GM12891 (cell line): Measurements from ENCODE around the gene GDA. TPM values are rescaled to one million over a fixed set of nuclear protein-coding genes. Genes with fewer than 3 reads are reported as not detected.

ENCODE experiments used
- DNase-seq: peaks from one replicate; pipeline ENCODE4 v3.0.0; 2011; ENCODE audit warnings: low spot score; ENCODE audit not compliant: insufficient read length
- FAIRE-seq: peaks from 2 replicates; lab custom pipeline; 2011; peaks lifted over from hg19 to GRCh38; lab: Jason Lieb, UNC
- PAX5 ChIP-seq: IDR thresholded peaks from 2 replicates; pipeline ENCODE4 v1.6.1; 2011; ENCODE audit warnings: low read length, moderate library complexity, mild to moderate bottlenecking; ENCODE audit not compliant: insufficient read depth, severe bottlenecking
- POLR2A ChIP-seq: IDR thresholded peaks from 2 replicates; pipeline ENCODE4 v1.6.1; 2011; ENCODE audit warnings: low read depth, low read length, control low read depth
- POLR2AphosphoS5 ChIP-seq: IDR thresholded peaks from 2 replicates; pipeline ENCODE4 v1.6.1; 2011; ENCODE audit warnings: low read depth, low read length, control low read depth
- POU2F2 ChIP-seq: IDR thresholded peaks from 2 replicates; pipeline ENCODE4 v1.6.1; 2011; ENCODE audit warnings: low read depth, mild to moderate bottlenecking, control low read depth, low read length, moderate library complexity
- SPI1 ChIP-seq: IDR thresholded peaks from 2 replicates; pipeline ENCODE4 v1.6.1; 2011; ENCODE audit warnings: low read depth, low read length, control low read depth
- TAF1 ChIP-seq: IDR thresholded peaks from 2 replicates; pipeline ENCODE4 v1.6.1; 2011; ENCODE audit warnings: low read depth, low read length, control low read depth
- polyA plus RNA-seq: library from polyadenylated mRNA; unstranded; fragments of >200 nt; gene quantifications from one replicate; pipeline ENCODE4 v1.2.1, GENCODE V29; 2012; ENCODE audit warnings: low read depth, missing spikeins, inconsistent platforms; ENCODE audit not compliant: missing spikeins

The GDA gene
- 0.04 TPM for polyA plus RNA-seq

- peak; percentile 17 for DNase-seq
- no peak for FAIRE-seq
- no peak for TF ChIP-seq PAX5
- no peak for TF ChIP-seq POLR2AphosphoS5
- no peak for TF ChIP-seq POU2F2
- TF ChIP-seq SPI1 = no peak
- no peak for TF ChIP-seq POLR2A
- no peak for TF ChIP-seq TAF1
These were observed at the start of gene GDA for GRCh38 chr9:72149231-72149975. Gene GDA, plus strand, starts transcription at chr9:72149440. Its CDS starts 120 bp downstream, at chr9:72149560.

- FAIRE-seq (no peak), DNase-seq (no peak)
- TF ChIP-seq POLR2AphosphoS5 (no peak), POU2F2 (no peak), PAX5 (no peak), POLR2A (no peak), TAF1 (no peak)
These were observed 46.7 kb upstream of the GDA start for GRCh38 chr9:72102520-72102919.

DNA sequence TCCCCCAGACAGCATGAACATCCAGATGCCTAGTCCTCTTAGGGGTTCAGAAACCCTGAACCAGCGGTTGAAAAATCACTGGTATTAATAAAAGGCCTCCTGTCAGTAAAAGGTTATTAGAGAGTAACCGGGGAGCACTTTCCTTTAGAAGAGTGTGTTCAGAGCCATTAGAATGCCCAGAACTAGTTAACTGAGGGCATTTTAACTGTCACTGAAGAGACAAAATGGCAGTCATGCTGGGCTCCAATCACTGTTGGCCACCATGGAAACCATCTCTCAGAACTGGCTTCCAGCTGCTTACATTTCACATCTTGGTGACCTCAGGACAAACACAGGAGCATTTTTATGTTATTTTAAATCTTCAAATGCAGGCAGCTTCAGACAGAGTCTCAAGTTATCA lies 36.2 kb upstream of the GDA start:
- TF ChIP-seq POLR2AphosphoS5 (no peak), PAX5 (no peak), SPI1 (no peak), POU2F2 (no peak), POLR2A (no peak), TAF1 (no peak)
- no peak for DNase-seq
- no peak for FAIRE-seq

GRCh38 chr9:72119853-72120252 lies 29.4 kb upstream of the GDA start:
- TF ChIP-seq SPI1 (no peak), POU2F2 (no peak), POLR2A (no peak), PAX5 (no peak), TAF1 (no peak), POLR2AphosphoS5 (no peak)
- FAIRE-seq = no peak
- DNase-seq = no peak

- FAIRE-seq (no peak), DNase-seq (no peak)
- no peak for TF ChIP-seq POLR2A
- TF ChIP-seq SPI1 = no peak
- no peak for TF ChIP-seq PAX5
- TF ChIP-seq TAF1 = no peak
- TF ChIP-seq POU2F2 = no peak
- TF ChIP-seq POLR2AphosphoS5 = no peak
These were observed 24.3 kb upstream of the GDA start for GRCh38 chr9:72124947-72125346.

DNA sequence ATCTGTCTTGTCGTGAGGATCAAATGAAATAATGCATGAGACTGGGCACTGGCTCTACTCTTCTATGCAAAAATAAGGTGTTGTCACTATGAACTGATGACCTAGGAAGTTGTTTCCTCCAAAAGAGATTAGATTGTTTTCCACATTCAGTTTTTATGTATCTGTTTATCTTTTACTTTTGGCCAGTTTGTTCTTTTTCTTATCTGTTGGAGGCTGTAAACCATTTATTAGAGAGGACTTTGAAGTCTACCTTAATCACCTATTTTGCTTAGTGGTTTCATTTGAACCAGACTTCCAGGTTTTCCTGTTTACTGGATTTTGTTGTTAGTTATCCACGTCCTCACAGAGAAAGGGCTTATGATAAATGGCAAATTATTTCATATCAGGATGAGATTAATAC lies 21.5 kb upstream of the GDA start:
- DNase-seq (no peak), FAIRE-seq (no peak)
- TF ChIP-seq PAX5 (no peak), POLR2AphosphoS5 (no peak), POLR2A (no peak), POU2F2 (no peak), TAF1 (no peak), SPI1 (no peak)

GRCh38 chr9:72128526-72128925 lies 20.7 kb upstream of the GDA start:
- DNase-seq (no peak), FAIRE-seq (no peak)
- TF ChIP-seq POLR2AphosphoS5 (no peak), SPI1 (no peak), POLR2A (no peak), TAF1 (no peak), POU2F2 (no peak), PAX5 (no peak)

GRCh38 chr9:72129271-72130156 lies 19.7 kb upstream of the GDA start:
- FAIRE-seq = no peak
- TF ChIP-seq PAX5 = no peak
- TF ChIP-seq TAF1 = no peak
- no peak for TF ChIP-seq POU2F2
- no peak for TF ChIP-seq POLR2A
- no peak for TF ChIP-seq SPI1
- TF ChIP-seq POLR2AphosphoS5 = no peak
- DNase-seq = no peak

DNA sequence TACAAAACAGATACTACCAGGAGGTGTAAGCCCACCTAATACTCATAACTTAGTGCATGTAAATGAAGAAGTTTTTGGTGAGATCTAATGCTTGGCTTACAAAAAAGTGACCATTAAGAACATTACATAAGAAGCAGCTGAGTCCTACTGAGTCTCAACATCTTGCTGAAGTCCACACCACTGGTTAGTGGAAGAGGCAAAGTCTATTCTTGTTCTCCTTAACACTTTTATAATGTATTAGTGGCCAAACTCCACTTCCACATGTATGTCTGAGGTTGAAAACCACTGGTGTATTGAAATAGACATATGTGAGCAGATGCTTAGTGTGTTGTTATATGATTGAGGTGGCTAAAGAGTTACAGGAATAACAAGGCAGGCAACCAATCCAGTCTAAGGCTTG lies 18.9 kb upstream of the GDA start:
- no peak for TF ChIP-seq POLR2AphosphoS5
- no peak for TF ChIP-seq TAF1
- TF ChIP-seq POU2F2 = no peak
- TF ChIP-seq SPI1 = no peak
- no peak for TF ChIP-seq POLR2A
- TF ChIP-seq PAX5 = no peak
- DNase-seq (no peak), FAIRE-seq (no peak)
